GM12801 (cell line): ENCODE measurements around the gene UGGT2.

Source experiments
- CTCF ChIP-seq: IDR thresholded peaks from one replicate; pipeline ENCODE4 v1.5.1; 2011; ENCODE audit warnings: control low read depth; ENCODE audit not compliant: insufficient read length; ENCODE audit errors: extremely low read depth

UGGT2 gene

DNA sequence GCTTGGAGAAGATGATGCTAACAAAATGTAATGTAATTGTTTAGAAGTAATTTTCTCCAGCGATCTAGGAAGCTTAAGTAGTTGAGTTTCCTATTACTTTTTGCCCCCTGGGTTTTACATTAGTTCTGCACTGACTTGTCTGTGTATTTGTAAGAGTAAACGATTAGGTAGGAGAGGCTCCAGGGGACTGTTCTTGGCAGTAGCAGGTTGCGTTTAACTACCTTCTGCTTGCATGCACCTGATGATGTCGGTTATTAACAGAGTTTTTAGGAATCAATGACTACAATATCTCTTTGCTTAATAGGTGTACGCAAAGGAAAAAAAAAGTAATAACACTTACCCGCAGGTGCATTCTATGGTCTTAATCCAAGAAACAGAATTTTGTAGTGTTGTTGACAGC lies 18.3 kb upstream of the UGGT2 start:
- no peak for TF ChIP-seq CTCF

GRCh38 chr13:96068729-96069128 lies 15.5 kb upstream of the UGGT2 start:
- TF ChIP-seq CTCF = no peak

GRCh38 chr13:96065849-96066248 lies 12.6 kb upstream of the UGGT2 start:
- no peak for TF ChIP-seq CTCF

GRCh38 chr13:96052656-96053002 lies 572 bp downstream of the UGGT2 start:
- no peak for TF ChIP-seq CTCF

DNA sequence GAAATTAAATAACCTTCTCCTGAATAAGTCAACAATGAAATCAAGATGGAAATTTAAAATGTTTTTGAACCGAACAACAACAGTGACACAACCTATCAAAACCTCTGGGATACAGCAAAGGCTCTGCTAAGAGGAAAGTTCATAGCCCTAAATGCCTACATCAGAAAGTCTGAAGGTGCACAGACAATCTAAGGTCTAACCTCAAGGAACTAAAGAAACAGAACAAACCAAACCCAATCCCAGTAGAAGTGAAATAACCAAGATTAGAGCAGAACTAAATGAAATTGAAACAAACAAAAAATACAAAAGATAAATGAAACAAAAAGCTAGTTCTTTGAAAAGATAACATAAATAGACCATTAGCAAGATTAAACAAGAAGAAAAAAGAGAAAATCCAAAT lies 9.0 kb downstream of the UGGT2 start:
- TF ChIP-seq CTCF = no peak

DNA sequence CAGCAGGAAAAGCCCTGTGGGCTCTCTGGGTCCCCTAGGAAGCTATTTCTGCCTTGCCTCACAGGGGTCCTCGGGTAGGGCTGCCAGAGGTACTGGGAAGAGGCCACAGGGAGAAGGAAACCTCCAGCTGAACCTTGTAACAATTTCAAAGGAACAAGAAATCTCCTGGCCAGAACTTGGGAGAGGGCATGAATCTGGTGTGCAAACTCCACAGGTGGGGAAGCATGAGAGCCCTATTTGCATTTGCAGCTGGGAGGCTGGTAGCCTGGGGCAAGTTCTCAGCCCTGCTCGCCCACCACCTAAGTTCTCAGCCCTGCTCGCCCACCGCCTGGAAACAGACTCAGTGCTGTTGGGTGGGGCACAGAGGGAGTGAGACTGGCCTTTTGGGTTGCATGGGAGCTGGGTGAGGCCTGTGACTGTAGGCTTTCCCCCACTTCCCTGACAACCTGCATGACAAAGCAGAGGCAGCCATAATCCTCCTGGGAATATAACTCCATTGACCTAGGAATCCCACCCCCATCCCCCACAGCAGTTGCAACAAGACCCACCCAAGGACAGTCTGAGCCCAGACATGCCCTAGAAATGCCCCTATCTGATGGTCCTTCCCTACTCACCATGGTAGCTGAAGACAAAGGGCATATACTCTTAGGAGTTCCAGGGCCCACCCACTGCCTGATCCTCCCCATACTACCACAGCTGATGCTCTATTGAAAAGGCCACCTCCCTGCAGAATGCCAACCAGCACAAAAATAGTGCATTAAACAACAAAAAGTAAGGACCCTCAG lies 11.7 kb downstream of the UGGT2 start:
- TF ChIP-seq CTCF = no peak

GRCh38 chr13:96036515-96036914 lies 16.7 kb downstream of the UGGT2 start:
- no peak for TF ChIP-seq CTCF
